HepG2 (cell line): ENCODE results near the gene WDR47. TPM values are rescaled to one million over a fixed set of nuclear protein-coding genes. Genes with fewer than 3 reads are reported as not detected.

ENCODE experiments used
- HDAC6 ChIP-seq: fragments of 200-600 bp; sonication (generic); IDR thresholded peaks from 2 replicates; pipeline ENCODE4 v1.7.0; 2017; ENCODE audit warnings: mild to moderate bottlenecking, antibody characterized with exemption, low read length, low read depth
- HNF1B ChIP-seq: sonication (generic); formaldehyde crosslinking; IDR thresholded peaks from 2 replicates; pipeline ENCODE4 v1.5.1; 2020; ENCODE audit warnings: mild to moderate bottlenecking, moderate library complexity, missing genetic modification reagents
- HOXA5 ChIP-seq: sonication (generic); formaldehyde crosslinking; IDR thresholded peaks from 2 replicates; pipeline ENCODE4 v1.4.0; 2020; ENCODE audit warnings: missing genetic modification reagents
- KAT7 ChIP-seq: IDR thresholded peaks from 2 replicates; pipeline ENCODE4 v1.6.1; 2018; ENCODE audit warnings: borderline replicate concordance, missing compliant biosample characterization
- KDM6A ChIP-seq: IDR thresholded peaks from 2 replicates; pipeline ENCODE4 v1.6.1; 2016; ENCODE audit warnings: low read depth
- MNT ChIP-seq: fragments of 450-650 bp; IDR thresholded peaks from 2 replicates; pipeline ENCODE4 v1.6.1; 2016
- NFRKB ChIP-seq: fragments of 450-650 bp; IDR thresholded peaks from 2 replicates; pipeline ENCODE4 v1.6.1; 2017
- PATZ1 ChIP-seq: sonication (generic); formaldehyde crosslinking; IDR thresholded peaks from 2 replicates; pipeline ENCODE4 v1.4.0; 2020; ENCODE audit warnings: missing genetic modification reagents
- SIN3A ChIP-seq: IDR thresholded peaks from 2 replicates; pipeline ENCODE4 v1.6.1; 2011; ENCODE audit warnings: low read depth, mild to moderate bottlenecking, control low read depth, low read length, borderline replicate concordance
- THYN1 ChIP-seq: sonication (generic); formaldehyde crosslinking; IDR thresholded peaks from 2 replicates; pipeline ENCODE4 v1.8.1; 2023; ENCODE audit warnings: low read depth, mild to moderate bottlenecking, moderate library complexity, missing genetic modification reagents, borderline replicate concordance
- ZBTB44 ChIP-seq: sonication (generic); formaldehyde crosslinking; IDR thresholded peaks from 2 replicates; pipeline ENCODE4 v1.4.0; 2020; ENCODE audit warnings: missing genetic modification reagents
- ZFP37 ChIP-seq: sonication (generic); formaldehyde crosslinking; IDR thresholded peaks from 2 replicates; pipeline ENCODE4 v1.4.0; 2020; ENCODE audit warnings: missing genetic modification reagents, borderline replicate concordance
- ZFP90 ChIP-seq: sonication (generic); formaldehyde crosslinking; IDR thresholded peaks from 2 replicates; pipeline ENCODE4 v1.8.0; 2022; ENCODE audit warnings: missing genetic modification reagents, mild to moderate bottlenecking, inconsistent platforms, borderline replicate concordance
- ZNF430 ChIP-seq: sonication (generic); formaldehyde crosslinking; IDR thresholded peaks from 2 replicates; pipeline ENCODE4 v1.9.0; 2021; ENCODE audit warnings: mild to moderate bottlenecking, missing genetic modification reagents
- ZNF432 ChIP-seq: sonication (generic); formaldehyde crosslinking; IDR thresholded peaks from 2 replicates; pipeline ENCODE4 v1.5.0; 2020; ENCODE audit warnings: missing genetic modification reagents, mild to moderate bottlenecking, borderline replicate concordance
- ZNF572 ChIP-seq: sonication (generic); formaldehyde crosslinking; IDR thresholded peaks from 2 replicates; pipeline ENCODE4 v1.5.1; 2020; ENCODE audit warnings: mild to moderate bottlenecking, missing genetic modification reagents
- polyA plus RNA-seq, 8 experiments: library from polyadenylated mRNA; depleted of rRNA in 3 of 8; stranded (reverse) in 7 of 8; unstranded in 1 of 8; fragments of >200 nt; fragmentation: Illumina TruSeq in 4 of 8; extraction: Trizol in 4 of 8; gene quantifications; 2 replicates each; pipeline versions ENCODE4 v1.2.1 to v1.2.3, GENCODE V29; 2011 to 2016; ENCODE audit warnings: low read depth in 4 of 8, missing spikeins in 1 of 8, mixed read lengths in 1 of 8; ENCODE audit not compliant: insufficient read depth in 1 of 8
- total RNA-seq, 5 experiments: library from RNA; depleted of rRNA; stranded (reverse); fragments of >200 nt; fragmentation: Illumina TruSeq; extraction: Trizol; gene quantifications; 2 replicates each; pipeline ENCODE4 v1.2.3, GENCODE V29; 2016; ENCODE audit warnings: low read depth in 1 of 5
- TF ChIP-seq, protein P1 (sequence below): sonication (generic); formaldehyde crosslinking; IDR thresholded peaks from 2 replicates; pipeline ENCODE4 v1.4.0; 2020; ENCODE audit warnings: missing genetic modification reagents

The WDR47 gene
- total and polyA plus RNA-seq, 2 of the 13 experiments (the other 11 are each of a cell fraction or from before 2014, with no cell fraction given) = 4.3 to 5.9 TPM

DNA sequence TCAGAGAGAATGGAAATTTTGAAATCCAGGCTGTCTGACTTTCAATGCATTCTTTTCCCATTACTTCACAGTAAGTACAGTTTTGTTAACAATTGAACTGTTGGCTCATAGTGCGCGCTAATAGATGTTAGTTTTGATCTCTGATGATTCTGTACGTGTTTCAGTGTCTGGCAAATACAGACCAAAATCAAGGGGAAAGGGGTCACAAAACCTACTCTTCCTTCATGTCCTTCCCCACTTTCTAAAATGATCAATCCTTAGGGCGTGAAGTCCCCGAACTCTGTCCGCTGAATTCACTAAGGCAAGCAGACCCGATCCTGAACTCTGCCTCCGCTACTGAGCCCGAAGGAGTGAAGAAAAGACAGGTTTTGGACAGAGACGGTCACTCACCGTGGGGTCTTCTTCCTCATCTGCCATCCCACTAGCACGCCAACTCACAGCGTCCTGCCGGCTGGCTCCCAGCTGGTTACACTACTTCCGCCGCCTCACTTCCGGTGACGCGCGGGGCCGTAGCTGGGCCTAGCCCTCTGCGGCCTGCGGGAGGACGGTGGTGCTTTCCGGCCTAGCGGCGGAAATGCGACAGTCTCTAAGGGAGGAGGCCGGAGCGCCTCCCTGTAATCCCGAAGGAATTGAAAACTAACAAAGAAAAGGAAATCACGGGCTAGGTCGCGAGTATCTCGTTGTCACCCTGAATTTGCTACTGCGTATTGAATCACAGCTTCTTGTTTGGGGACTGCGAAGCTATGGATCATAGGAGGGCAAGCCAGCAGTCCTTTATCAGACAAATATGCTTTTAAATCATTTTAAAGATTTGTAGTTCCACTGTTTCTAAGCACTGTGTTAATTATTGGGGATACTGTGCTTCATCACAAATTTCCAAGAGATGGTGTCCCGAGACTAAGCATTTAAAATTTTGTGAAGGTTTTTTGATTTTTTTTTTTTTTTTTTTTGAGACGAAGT lies 33.9 kb upstream of the WDR47 start, which contains the start of gene TAF13 (continued):
- TF ChIP-seq PATZ1 (peak; percentile 35; the same call in 1 of the 2 replicates), SIN3A (peak; percentile 96), NFRKB (no peak), ZFP90 (CRISPR knock-in tag) (no peak), ZFP37 (no peak), MNT (0 out of 2 replicates have a peak, but pooled peaks have one; percentile 17), KDM6A (peak; percentile 33; the same call in 1 of the 2 replicates), HNF1B (CRISPR knock-in tag) (peak; percentile 96), ZBTB44 (CRISPR knock-in tag) (no peak), ZNF430 (CRISPR knock-in tag) (peak; percentile 50; the same call in 1 of the 2 replicates), HOXA5 (CRISPR knock-in tag) (no peak), ZNF432 (CRISPR knock-in tag) (no peak), ZNF572 (peak; percentile 51; the same call in 1 of the 2 replicates), THYN1 (CRISPR knock-in tag) (no peak), HDAC6 (no peak), KAT7 (CRISPR knock-in tag) (peak; percentile 73; the same call in 1 of the 2 replicates)
- TF ChIP-seq, protein P1, sequence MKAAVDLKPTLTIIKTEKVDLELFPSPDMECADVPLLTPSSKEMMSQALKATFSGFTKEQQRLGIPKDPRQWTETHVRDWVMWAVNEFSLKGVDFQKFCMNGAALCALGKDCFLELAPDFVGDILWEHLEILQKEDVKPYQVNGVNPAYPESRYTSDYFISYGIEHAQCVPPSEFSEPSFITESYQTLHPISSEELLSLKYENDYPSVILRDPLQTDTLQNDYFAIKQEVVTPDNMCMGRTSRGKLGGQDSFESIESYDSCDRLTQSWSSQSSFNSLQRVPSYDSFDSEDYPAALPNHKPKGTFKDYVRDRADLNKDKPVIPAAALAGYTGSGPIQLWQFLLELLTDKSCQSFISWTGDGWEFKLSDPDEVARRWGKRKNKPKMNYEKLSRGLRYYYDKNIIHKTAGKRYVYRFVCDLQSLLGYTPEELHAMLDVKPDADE = no peak
